Testis (tissue), 3 donors: Measurements from ENCODE around the gene MYO15A. TPM values are rescaled to one million over a fixed set of nuclear protein-coding genes. Genes with fewer than 3 reads are reported as not detected.

Experiments
- DNase-seq: peaks from one replicate; pipeline ENCODE4 v3.0.0-alpha.2; 2019
- H3K27ac ChIP-seq, 2 donors: fragments of 200-600 bp; sonication (generic); one replicate each; pipeline ENCODE4 v1.5.1; 2019
- H3K27me3 ChIP-seq: fragments of 200-600 bp; sonication (generic); one replicate; pipeline ENCODE4 v1.5.1; 2019
- H3K36me3 ChIP-seq: fragments of 200-600 bp; sonication (generic); one replicate; pipeline ENCODE4 v1.5.1; 2017; ENCODE audit warnings: low read depth; ENCODE audit errors: missing control alignments
- H3K4me1 ChIP-seq: fragments of 200-600 bp; sonication (generic); one replicate; pipeline ENCODE4 v1.5.1; 2019
- H3K4me3 ChIP-seq, 2 donors: fragments of 200-600 bp; sonication (generic); one replicate each; pipeline ENCODE4 v1.5.1; 2017 to 2019
- H3K9me3 ChIP-seq: fragments of 200-600 bp; sonication (generic); one replicate; pipeline ENCODE4 v1.5.1; 2017
- POLR2A ChIP-seq: fragments of 450-650 bp; IDR thresholded peaks from one replicate; pipeline ENCODE4 v1.6.1; 2017; ENCODE audit warnings: antibody characterized with exemption, mild to moderate bottlenecking, moderate library complexity
- WGBS, 2 donors: methylation state at CpG; one replicate each; pipeline ENCODE4 v1.1.5; 2018; 5-methylcytosine and 5-hydroxymethylcytosine counted together
- intact Hi-C: fragments of 100-400 bp; cut with DNase I; formaldehyde crosslinking; loops from one replicate; pipeline ENCODE4 v1.15.1; 2023; ENCODE audit warnings: low total_unique reads
- polyA plus RNA-seq: library from polyadenylated mRNA; stranded (reverse); fragments of 350-450 nt; fragmentation: Illumina TruSeq; extraction: RNeasy Lipid Tissue Mini Kit (QIAGEN cat#74804); gene quantifications from one replicate; pipeline ENCODE4 v1.2.3, GENCODE V29; 2014; ENCODE audit warnings: low read depth, low replicate concordance; ENCODE audit not compliant: insufficient read depth
- total RNA-seq, 2 donors: library from RNA; depleted of rRNA; stranded (reverse); fragments of >200 nt; gene quantifications; one replicate each; pipeline ENCODE4 v1.2.3, GENCODE V29; 2016
- TF ChIP-seq, protein P1 (sequence below), 3 experiments: fragments of 450-650 bp in 2 of 3; fragments of 200-600 bp in 1 of 3; sonication (generic) in 1 of 3; IDR thresholded peaks; one replicate each; pipeline ENCODE4 v1.5.1; 2016 to 2019; ENCODE audit warnings: antibody characterized with exemption in 3 of 3, mild to moderate bottlenecking in 2 of 3, moderate library complexity in 1 of 3

MYO15A gene
- total and polyA plus RNA-seq, 3 donors from 2014 or later: 18.6 to 30.2 (median 21.7) TPM

DNA sequence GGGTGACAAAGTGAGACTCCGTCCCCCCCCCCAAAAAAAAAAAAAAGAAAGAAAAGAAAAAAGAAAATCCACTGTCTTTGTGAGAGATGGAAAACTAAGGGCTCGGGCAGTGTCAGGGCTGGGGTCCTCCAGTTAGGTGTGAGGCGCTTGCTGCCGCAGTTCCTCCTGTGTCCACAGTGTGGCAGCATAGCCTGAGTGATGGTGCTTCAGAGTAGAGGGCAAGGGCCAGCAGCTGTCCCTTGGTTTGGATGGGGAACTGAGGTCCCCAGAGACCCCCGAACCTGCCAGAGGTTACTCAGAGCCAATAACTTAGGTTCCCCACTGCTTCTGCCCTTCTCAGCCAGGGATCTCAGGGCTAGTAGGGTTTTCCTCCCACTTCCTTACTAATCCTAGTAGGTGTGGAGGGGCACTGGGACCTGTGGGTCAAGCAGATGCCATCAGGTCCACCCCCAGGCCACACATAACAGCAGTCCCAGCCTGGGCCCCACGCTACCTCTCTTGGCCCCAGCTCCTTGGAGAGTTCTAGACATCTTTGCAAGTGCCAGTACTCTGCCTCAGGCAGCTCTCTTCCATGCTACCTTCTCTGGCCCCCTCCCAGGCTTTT is 109.0 kb downstream of the MYO15A start:
- intact Hi-C loops: no loop called here
- no peak overlapping the region for H3K4me3 ChIP-seq
- peak; percentile 90 for DNase-seq
- H3K4me1 ChIP-seq: peaks cover 8% of the 10 kb centered on the region
- no peak overlapping the region for H3K27ac ChIP-seq
- TF ChIP-seq, protein P1, sequence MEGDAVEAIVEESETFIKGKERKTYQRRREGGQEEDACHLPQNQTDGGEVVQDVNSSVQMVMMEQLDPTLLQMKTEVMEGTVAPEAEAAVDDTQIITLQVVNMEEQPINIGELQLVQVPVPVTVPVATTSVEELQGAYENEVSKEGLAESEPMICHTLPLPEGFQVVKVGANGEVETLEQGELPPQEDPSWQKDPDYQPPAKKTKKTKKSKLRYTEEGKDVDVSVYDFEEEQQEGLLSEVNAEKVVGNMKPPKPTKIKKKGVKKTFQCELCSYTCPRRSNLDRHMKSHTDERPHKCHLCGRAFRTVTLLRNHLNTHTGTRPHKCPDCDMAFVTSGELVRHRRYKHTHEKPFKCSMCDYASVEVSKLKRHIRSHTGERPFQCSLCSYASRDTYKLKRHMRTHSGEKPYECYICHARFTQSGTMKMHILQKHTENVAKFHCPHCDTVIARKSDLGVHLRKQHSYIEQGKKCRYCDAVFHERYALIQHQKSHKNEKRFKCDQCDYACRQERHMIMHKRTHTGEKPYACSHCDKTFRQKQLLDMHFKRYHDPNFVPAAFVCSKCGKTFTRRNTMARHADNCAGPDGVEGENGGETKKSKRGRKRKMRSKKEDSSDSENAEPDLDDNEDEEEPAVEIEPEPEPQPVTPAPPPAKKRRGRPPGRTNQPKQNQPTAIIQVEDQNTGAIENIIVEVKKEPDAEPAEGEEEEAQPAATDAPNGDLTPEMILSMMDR (IDR thresholded peaks at IDR 0.05): peak; percentile 72 to 92 (median 88)
- no peak for TF ChIP-seq POLR2A
- H3K9me3 ChIP-seq: no peaks in the 10 kb centered on the region
- WGBS, 2 donors: 34 to 36% methylated on average over 5 to 6 of the region's 6 CpGs
- no peaks in the 10 kb centered on the region for H3K36me3 ChIP-seq
- no peaks in the 10 kb centered on the region for H3K27me3 ChIP-seq

DNA sequence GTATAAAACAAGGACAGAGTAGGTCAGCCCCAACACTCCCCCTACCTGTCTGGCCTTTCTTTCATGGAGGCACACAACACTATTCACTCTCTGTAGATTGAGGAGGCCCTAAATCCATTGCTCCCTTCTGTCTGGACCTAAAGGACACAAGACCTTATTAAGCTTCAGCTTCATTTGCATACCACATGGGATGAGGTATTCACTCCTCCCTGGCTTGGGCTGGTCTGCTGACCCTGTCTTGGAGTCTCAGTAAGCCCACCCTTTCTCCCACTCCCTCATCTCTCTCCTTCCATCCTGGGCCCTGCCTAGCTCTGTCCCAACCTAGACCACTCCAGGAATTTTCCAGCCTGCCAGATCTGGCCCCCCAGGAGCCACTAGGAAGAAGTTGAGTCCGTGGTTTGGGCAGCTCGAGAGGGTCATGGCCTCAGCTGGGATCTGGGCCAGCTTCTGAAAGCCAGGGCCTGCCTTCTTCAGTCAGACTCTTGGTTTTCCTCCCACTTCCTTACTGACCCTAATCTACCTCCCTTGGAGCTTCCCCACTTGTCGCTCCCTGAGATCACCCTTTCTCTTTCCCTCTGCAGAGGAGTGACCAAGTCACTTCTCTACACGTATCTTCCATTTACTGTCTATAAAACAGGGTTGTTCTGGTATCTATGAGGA is 110.3 kb downstream of the MYO15A start:
- Histone ChIP-seq H3K27ac (no peak overlapping the region), H3K36me3 (no peaks in the 10 kb centered on the region), H3K27me3 (no peaks in the 10 kb centered on the region), H3K4me3 (no peak overlapping the region), H3K9me3 (no peaks in the 10 kb centered on the region), H3K4me1 (peaks cover 10% of the 10 kb centered on the region)
- 22 to 24% methylated on average over 4 of the region's 4 CpGs for WGBS, 2 donors
- TF ChIP-seq, protein P1 (IDR thresholded peaks at IDR 0.05): no peak
- no peak for TF ChIP-seq POLR2A
- intact Hi-C loops: no loop called here
- DNase-seq: peak; percentile 64

DNA sequence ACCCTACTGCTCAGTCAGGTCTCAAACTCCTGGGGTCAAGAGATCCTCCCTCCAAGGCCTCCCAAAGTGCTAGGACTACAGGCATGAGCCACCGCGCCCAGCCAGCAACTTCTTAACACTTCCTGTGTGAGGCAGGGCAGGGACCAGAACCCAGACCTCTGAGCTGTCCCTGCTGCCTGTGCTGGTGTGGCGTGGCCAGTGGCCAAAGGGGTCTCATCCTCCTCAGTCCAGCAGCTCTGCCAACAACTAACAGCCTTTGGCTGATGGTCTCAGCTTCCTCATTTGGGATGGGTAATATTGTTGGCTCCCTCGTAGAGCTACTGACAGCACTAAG is 115.5 kb downstream of the MYO15A start:
- no peak for DNase-seq
- Histone ChIP-seq H3K36me3 (no peaks in the 10 kb centered on the region), H3K27me3 (no peaks in the 10 kb centered on the region), H3K27ac (peak overlapping the region; percentile 64 to 84), H3K9me3 (no peaks in the 10 kb centered on the region), H3K4me3 (peak overlapping the region in 1 of 2 donors; percentile 46), H3K4me1 (peaks cover 24% of the 10 kb centered on the region)
- WGBS, 2 donors: 76 to 85% methylated on average over 4 of the region's 4 CpGs
- no peak for TF ChIP-seq POLR2A
- TF ChIP-seq, protein P1 (IDR thresholded peaks at IDR 0.05): no peak
- intact Hi-C loops: no loop called here

DNA sequence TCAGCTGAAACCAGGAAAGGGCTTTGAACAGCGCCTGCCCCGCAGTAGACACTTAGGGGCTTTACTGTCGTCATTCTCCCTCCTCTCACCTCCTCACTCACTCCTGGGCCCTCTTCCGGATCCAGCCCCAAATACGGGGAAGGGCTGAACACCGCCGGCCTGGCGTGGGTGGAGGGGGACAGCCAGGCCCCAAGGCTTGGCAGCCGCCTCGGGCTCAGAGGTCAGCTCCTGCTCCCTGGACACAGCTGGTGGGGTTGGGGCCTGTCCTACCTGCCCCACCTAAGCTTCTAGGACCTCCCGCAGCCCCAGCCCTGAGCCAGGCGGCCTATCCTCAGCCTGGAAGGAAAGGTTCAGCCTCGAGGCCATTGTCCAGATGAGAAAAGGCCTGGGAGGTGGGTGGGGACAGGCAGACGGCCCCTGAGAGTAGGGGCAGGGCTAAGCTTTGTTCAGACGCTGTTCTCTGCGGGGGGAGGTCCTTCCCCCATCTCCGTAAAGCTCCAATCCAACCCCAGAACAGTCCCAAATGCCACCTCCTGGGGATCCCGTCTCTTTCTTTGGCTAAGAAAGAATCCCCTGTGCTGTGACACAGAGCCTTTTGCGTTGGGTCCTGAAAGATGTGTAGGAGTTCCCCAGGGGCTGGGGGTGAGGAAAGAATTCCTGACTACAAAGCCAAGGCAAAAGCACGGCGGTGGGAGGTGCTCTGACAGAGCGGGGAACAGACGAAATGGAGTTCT is 116.0 kb downstream of the MYO15A start:
- intact Hi-C loops: no loop called here
- peak overlapping the region; percentile 15 to 46 for H3K4me3 ChIP-seq
- 16 to 22% methylated on average over 17 to 23 of the region's 23 CpGs for WGBS, 2 donors
- no peaks in the 10 kb centered on the region for H3K36me3 ChIP-seq
- peak overlapping the region; percentile 64 to 84 for H3K27ac ChIP-seq
- no peaks in the 10 kb centered on the region for H3K27me3 ChIP-seq
- H3K4me1 ChIP-seq: peaks cover 22% of the 10 kb centered on the region
- H3K9me3 ChIP-seq: no peaks in the 10 kb centered on the region
- TF ChIP-seq, protein P1 (IDR thresholded peaks at IDR 0.05): no peak
- TF ChIP-seq POLR2A: no peak
- DNase-seq: peak; percentile 52
